Measurements from ENCODE around the gene THADA. TPM values are rescaled to one million over a fixed set of nuclear protein-coding genes. Genes with fewer than 3 reads are reported as not detected.

The THADA gene
- polyA plus RNA-seq, 1 experiment = 21.6 TPM

- no peak overlapping the region for H3K4me3 ChIP-seq (ENCODE audit: low read depth, low read length)
- no peaks in the 10 kb centered on the region for H3K36me3 ChIP-seq (ENCODE audit: control insufficient read depth, insufficient read depth, low read length)
- ChIA-PET POLR2A (no interaction called here), CTCF (no interaction called here)
- TF ChIP-seq CTCF (IDR thresholded peaks at IDR 0.05; ENCODE audit: insufficient read depth, low read depth, low read length) = no peak
- DNase-seq (ENCODE audit: low read depth) = no peak
- H3K27me3 ChIP-seq (ENCODE audit: control insufficient read depth, insufficient read depth, low read length) = no peaks in the 10 kb centered on the region
Measured at GRCh38 chr2:43444989-43445645, 150.7 kb downstream of the THADA start.

GRCh38 chr2:43443282-43443681, 152.6 kb downstream of the THADA start:
- CTCF ChIA-PET = interaction anchor here (0.7 to 2.3 kb wide), 3 partner anchors 8 to 12 kb away, joined by 3 to 10 read pairs (median 3); no protein-coding TSS in a partner anchor
- TF ChIP-seq CTCF (IDR thresholded peaks at IDR 0.05; ENCODE audit: insufficient read depth, low read depth, low read length) = no peak
- POLR2A ChIA-PET = no interaction called here

DNA sequence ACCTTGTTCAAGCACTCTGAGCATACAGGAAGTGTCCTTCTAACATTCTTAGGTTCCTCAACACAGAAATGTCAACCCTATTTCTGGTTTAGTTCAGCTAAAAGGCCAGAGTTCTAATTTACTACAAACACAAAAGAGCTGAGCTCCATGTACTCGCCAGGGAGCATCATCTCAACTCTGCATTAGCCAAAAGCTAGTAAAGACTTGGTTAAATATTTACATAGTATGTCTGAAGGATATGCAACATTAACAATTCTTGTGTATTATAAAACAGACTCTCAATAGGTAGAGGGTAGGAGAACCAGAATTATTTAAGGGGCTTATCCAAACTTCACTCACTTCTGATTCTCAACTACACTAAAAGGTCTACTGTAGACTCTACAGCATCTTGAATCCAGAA, 154.6 kb downstream of the THADA start:
- Histone ChIP-seq H3K4me3 (ENCODE audit: low read depth, low read length) (no peak overlapping the region), H3K36me3 (ENCODE audit: control insufficient read depth, insufficient read depth, low read length) (no peaks in the 10 kb centered on the region), H3K27me3 (ENCODE audit: control insufficient read depth, insufficient read depth, low read length) (no peaks in the 10 kb centered on the region)
- TF ChIP-seq CTCF (IDR thresholded peaks at IDR 0.05; ENCODE audit: insufficient read depth, low read depth, low read length) = no peak
- ChIA-PET CTCF (interaction anchor here (0.5 kb wide), 1 partner anchor 9 kb away, joined by 3 read pairs; no protein-coding TSS in a partner anchor), POLR2A (no interaction called here)
- no peak for DNase-seq (ENCODE audit: low read depth)

More at GRCh38 chr2:43443282-43443681, 152.6 kb downstream of the THADA start:
- no peak for DNase-seq (ENCODE audit: low read depth)
- Histone ChIP-seq H3K4me3 (ENCODE audit: low read depth, low read length) (no peak overlapping the region), H3K36me3 (ENCODE audit: control insufficient read depth, insufficient read depth, low read length) (no peaks in the 10 kb centered on the region), H3K27me3 (ENCODE audit: control insufficient read depth, insufficient read depth, low read length) (no peaks in the 10 kb centered on the region)

GRCh38 chr2:43438858-43439655, 156.8 kb downstream of the THADA start:
- ChIA-PET CTCF (interaction anchor here (0.6 to 0.8 kb wide), 2 partner anchors 20 to 185 kb away, joined by 3 read pairs; no protein-coding TSS in a partner anchor), POLR2A (no interaction called here)
- no peak overlapping the region for H3K4me3 ChIP-seq (ENCODE audit: low read depth, low read length)
- H3K36me3 ChIP-seq (ENCODE audit: control insufficient read depth, insufficient read depth, low read length) = no peaks in the 10 kb centered on the region
- no peak for DNase-seq (ENCODE audit: low read depth)
- no peak for TF ChIP-seq CTCF (IDR thresholded peaks at IDR 0.05; ENCODE audit: insufficient read depth, low read depth, low read length)
- no peaks in the 10 kb centered on the region for H3K27me3 ChIP-seq (ENCODE audit: control insufficient read depth, insufficient read depth, low read length)

DNA sequence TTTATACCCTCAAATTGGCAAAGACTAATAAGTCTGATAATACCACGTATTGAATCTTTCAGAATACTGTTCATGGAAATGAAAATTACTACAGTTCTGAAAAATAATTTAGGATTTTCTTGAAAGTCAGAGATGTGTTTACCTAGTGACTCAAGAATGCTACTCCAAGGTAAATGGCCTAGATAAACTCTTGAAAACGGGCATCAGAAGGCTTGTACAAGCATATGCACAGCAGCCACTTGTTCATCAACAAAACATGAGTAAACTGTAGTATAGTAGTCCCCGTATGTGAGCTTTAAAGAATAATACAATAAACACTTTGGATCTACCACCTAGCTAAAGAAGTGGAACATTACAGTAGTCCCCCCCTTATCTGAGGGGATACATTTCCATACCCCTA, 157.5 kb downstream of the THADA start:
- POLR2A ChIA-PET = no interaction called here
- no peak for TF ChIP-seq CTCF (IDR thresholded peaks at IDR 0.05; ENCODE audit: insufficient read depth, low read depth, low read length)
- H3K4me3 ChIP-seq (ENCODE audit: low read depth, low read length) = no peak overlapping the region

More for the DNA sequence above, 157.5 kb downstream of the THADA start:
- no peak for DNase-seq (ENCODE audit: low read depth)
- CTCF ChIA-PET = no interaction called here
- Histone ChIP-seq H3K36me3 (ENCODE audit: control insufficient read depth, insufficient read depth, low read length) (no peaks in the 10 kb centered on the region), H3K27me3 (ENCODE audit: control insufficient read depth, insufficient read depth, low read length) (no peaks in the 10 kb centered on the region)

Data from BJ (cell line).